ENCODE data around the gene PODNL1.
"Not testable (repeated sequence)": the region's sequence is repeated elsewhere in the genome, so short reads cannot be mapped to it uniquely, and the experiment has no call there.

The PODNL1 gene

GRCh38 chr19:13926715-13927114 lies 11.5 kb downstream of the PODNL1 start:
- no peak for DNase-seq (ENCODE audit: low read depth)

- no peak for DNase-seq (ENCODE audit: low read depth)
These were observed 12.2 kb downstream of the PODNL1 start for GRCh38 chr19:13926010-13926409.

- no peak for DNase-seq (ENCODE audit: low read depth)
These were observed 14.8 kb downstream of the PODNL1 start for GRCh38 chr19:13923194-13923987.

- not testable (repeated sequence) for DNase-seq (ENCODE audit: low read depth)
These were observed 16.1 kb downstream of the PODNL1 start for GRCh38 chr19:13922118-13922517.

GRCh38 chr19:13920940-13921747 lies 17.1 kb downstream of the PODNL1 start:
- DNase-seq (ENCODE audit: low read depth) = no peak

- DNase-seq (ENCODE audit: low read depth) = no peak
These were observed 17.7 kb downstream of the PODNL1 start for GRCh38 chr19:13920524-13920923.

GRCh38 chr19:13918726-13919411 lies 19.3 kb downstream of the PODNL1 start:
- no peak for DNase-seq (ENCODE audit: low read depth)

GRCh38 chr19:13917888-13918406 lies 20.3 kb downstream of the PODNL1 start:
- DNase-seq (ENCODE audit: low read depth) = no peak

GRCh38 chr19:13914777-13915176 lies 23.4 kb downstream of the PODNL1 start:
- no peak for DNase-seq (ENCODE audit: low read depth)

- no peak for DNase-seq (ENCODE audit: low read depth)
These were observed 24.9 kb downstream of the PODNL1 start for GRCh38 chr19:13913352-13913751.

GRCh38 chr19:13909430-13909829 lies 28.8 kb downstream of the PODNL1 start:
- DNase-seq (ENCODE audit: low read depth) = no peak

GRCh38 chr19:13908674-13909073 lies 29.5 kb downstream of the PODNL1 start:
- DNase-seq (ENCODE audit: low read depth) = no peak

GRCh38 chr19:13906910-13907309 lies 31.3 kb downstream of the PODNL1 start:
- DNase-seq (ENCODE audit: low read depth) = no peak

- no peak for DNase-seq (ENCODE audit: low read depth)
These were observed 31.7 kb downstream of the PODNL1 start for GRCh38 chr19:13906521-13906904.

- peak; percentile 92 for DNase-seq (ENCODE audit: low read depth)
These were observed 32.3 kb downstream of the PODNL1 start, which contains the start of the genes BRME1 and CC2D1A for GRCh38 chr19:13905634-13906520. TSS of gene BRME1 (minus strand) at chr19:13906117. CDS start at chr19:13904892, 1,225 bp downstream. TSS of gene CC2D1A (plus strand) at chr19:13906201. CDS start at chr19:13906442, 241 bp downstream.

- no peak for DNase-seq (ENCODE audit: low read depth)
These were observed 35.1 kb downstream of the PODNL1 start for GRCh38 chr19:13902993-13903555.

GRCh38 chr19:13899912-13900584 lies 38.2 kb downstream of the PODNL1 start:
- DNase-seq (ENCODE audit: low read depth) = no peak

GRCh38 chr19:13899393-13899792 lies 38.8 kb downstream of the PODNL1 start:
- DNase-seq (ENCODE audit: low read depth) = no peak

GRCh38 chr19:13896227-13896626 lies 42.0 kb downstream of the PODNL1 start:
- DNase-seq (ENCODE audit: low read depth) = no peak

GRCh38 chr19:13894552-13894951 lies 43.7 kb downstream of the PODNL1 start:
- no peak for DNase-seq (ENCODE audit: low read depth)
